IMR-90 (cell line): ENCODE measurements around the gene PRKCB. TPM values are rescaled to one million over a fixed set of nuclear protein-coding genes. Genes with fewer than 3 reads are reported as not detected.

Source experiments
- ATAC-seq: fragments of 200-7000 bp; cut with Tn5 transposase; 2 replicates; pipeline ENCODE4 v1.9.1; 2020; ENCODE audit warnings: low read depth, mild to moderate bottlenecking, moderate library complexity
- BruUV-seq: library from RNA; stranded (reverse); fragments of 400-500 nt; replicated peaks from 2 replicates; lab custom pipeline; 2021; lab: Mats Ljungman, UMichigan
- CTCF ChIA-PET: fragments of 300-600 bp; formaldehyde crosslinking; extraction: SDS; loops from one replicate; lab custom pipeline; 2021; ENCODE audit warnings: antibody characterized with exemption; lab: Yijun Ruan, JAX
- POLR2A ChIA-PET: fragments of 300-600 bp; sonication (Branson Sonifier 250); formaldehyde crosslinking; loops from one replicate; lab custom pipeline; 2022; ENCODE audit warnings: antibody characterized with exemption; ENCODE audit not compliant: unreplicated experiment; lab: Charles Lee
- DNase-seq: peaks from one replicate; pipeline ENCODE4 v3.0.0; 2013
- H2AFZ ChIP-seq: replicated peaks from 2 replicates; pipeline ENCODE3; 2013; ENCODE audit warnings: low read length, mild to moderate bottlenecking; ENCODE audit not compliant: poor library complexity
- H2AK5ac ChIP-seq: 2 replicates; pipeline ENCODE4 v1.6.1; 2013; ENCODE audit warnings: low read depth, low read length, inconsistent platforms
- H2AK9ac ChIP-seq: replicated peaks from 2 replicates; pipeline ENCODE3; 2013; ENCODE audit warnings: mild to moderate bottlenecking, low read depth, low read length, moderate library complexity; ENCODE audit not compliant: poor library complexity
- H2BK120ac ChIP-seq: 2 replicates; pipeline ENCODE4 v1.6.1; 2013; ENCODE audit warnings: low read depth, low read length, inconsistent platforms
- H2BK15ac ChIP-seq: 3 replicates; pipeline ENCODE4 v1.6.1; 2013; ENCODE audit warnings: low read depth, low read length, inconsistent platforms
- H2BK20ac ChIP-seq: 2 replicates; pipeline ENCODE4 v1.6.1; 2013; ENCODE audit warnings: low read depth, mild to moderate bottlenecking, inconsistent platforms, low read length, moderate library complexity
- H2BK5ac ChIP-seq: 2 replicates; pipeline ENCODE4 v1.6.1; 2013; ENCODE audit warnings: mild to moderate bottlenecking, low read depth, low read length, inconsistent platforms; ENCODE audit not compliant: poor library complexity, severe bottlenecking
- H3K14ac ChIP-seq: replicated peaks from 2 replicates; pipeline ENCODE4 v1.6.1; 2013; ENCODE audit warnings: low read depth, low read length, inconsistent platforms
- H3K18ac ChIP-seq: 2 replicates; pipeline ENCODE4 v1.6.1; 2013; ENCODE audit warnings: low read depth, low read length, control low read depth
- H3K23ac ChIP-seq: 2 replicates; pipeline ENCODE4 v1.6.1; 2013; ENCODE audit warnings: low read depth, low read length, inconsistent platforms
- H3K27ac ChIP-seq: 2 replicates; pipeline ENCODE4 v1.5.1; 2013; ENCODE audit warnings: mild to moderate bottlenecking, control low read depth, low read length; ENCODE audit not compliant: insufficient read depth
- H3K27me3 ChIP-seq: 2 replicates; pipeline ENCODE4 v1.6.1; 2013; ENCODE audit warnings: low read length; ENCODE audit not compliant: control insufficient read depth, insufficient read depth
- H3K36me3 ChIP-seq: 2 replicates; pipeline ENCODE4 v1.6.1; 2013; ENCODE audit warnings: low read length, mixed read lengths; ENCODE audit not compliant: control insufficient read depth, insufficient read depth
- H3K4ac ChIP-seq: 2 replicates; pipeline ENCODE4 v1.6.1; 2013; ENCODE audit warnings: low read depth, low read length, inconsistent platforms
- H3K4me1 ChIP-seq: 2 replicates; pipeline ENCODE4 v1.6.1; 2013; ENCODE audit warnings: low read length, mixed read lengths; ENCODE audit not compliant: control insufficient read depth, insufficient read depth
- H3K4me2 ChIP-seq: 2 replicates; pipeline ENCODE4 v1.6.1; 2013; ENCODE audit warnings: low read depth, mild to moderate bottlenecking, control low read depth, low read length, moderate library complexity
- H3K4me3 ChIP-seq: 2 replicates; pipeline ENCODE4 v1.5.1; 2013; ENCODE audit warnings: low read depth, mild to moderate bottlenecking, control low read depth, low read length, moderate library complexity; ENCODE audit not compliant: insufficient read depth
- H3K56ac ChIP-seq: 2 replicates; pipeline ENCODE4 v1.6.1; 2013; ENCODE audit warnings: low read length, inconsistent platforms; ENCODE audit not compliant: insufficient read depth; ENCODE audit errors: extremely low read depth
- H3K79me1 ChIP-seq, 2 experiments: 2 replicates each; pipeline ENCODE4 v1.6.1; 2013; ENCODE audit warnings: low read length in 2 of 2, inconsistent platforms in 1 of 2, low read depth in 1 of 2
- H3K9ac ChIP-seq: 2 replicates; pipeline ENCODE4 v1.6.1; 2013; ENCODE audit warnings: low read depth, low read length, control low read depth
- H3K9me1 ChIP-seq: 2 replicates; pipeline ENCODE4 v1.6.1; 2013; ENCODE audit warnings: low read length, inconsistent platforms; ENCODE audit not compliant: insufficient read depth
- H3K9me3 ChIP-seq: 2 replicates; pipeline ENCODE4 v1.6.1; 2013; ENCODE audit warnings: low read length; ENCODE audit not compliant: control insufficient read depth, insufficient read depth
- H4K20me1 ChIP-seq: 2 replicates; pipeline ENCODE4 v1.6.1; 2013; ENCODE audit warnings: low read length, inconsistent platforms; ENCODE audit not compliant: insufficient read depth
- H4K5ac ChIP-seq: 2 replicates; pipeline ENCODE4 v1.6.1; 2013; ENCODE audit warnings: mild to moderate bottlenecking, low read depth, low read length, control low read depth
- H4K8ac ChIP-seq, 2 experiments: 2 replicates each; pipeline ENCODE4 v1.6.1; 2013; ENCODE audit warnings: low read depth in 2 of 2, low read length in 2 of 2, control low read depth in 1 of 2, inconsistent platforms in 1 of 2
- H4K91ac ChIP-seq: 2 replicates; pipeline ENCODE4 v1.6.1; 2013; ENCODE audit warnings: low read depth, low read length, inconsistent platforms; ENCODE audit not compliant: insufficient read depth
- BHLHE40 ChIP-seq: fragments of 150-350 bp; IDR thresholded peaks from 2 replicates; pipeline ENCODE4 v1.6.1; 2016; ENCODE audit warnings: mild to moderate bottlenecking, low read depth, low read length
- CEBPB ChIP-seq: IDR thresholded peaks from 2 replicates; pipeline ENCODE4 v1.6.1; 2012; ENCODE audit warnings: low read depth, low read length, improper control_type of control experiment
- CHD1 ChIP-seq: IDR thresholded peaks from 2 replicates; pipeline ENCODE4 v1.6.1; 2012; ENCODE audit warnings: low read depth, low read length, improper control_type of control experiment
- MAFK ChIP-seq: IDR thresholded peaks from 2 replicates; pipeline ENCODE4 v1.6.1; 2012; ENCODE audit warnings: low read depth, low read length, improper control_type of control experiment
- MAZ ChIP-seq: IDR thresholded peaks from 2 replicates; pipeline ENCODE4 v1.6.1; 2012; ENCODE audit warnings: low read depth, mild to moderate bottlenecking, low read length, improper control_type of control experiment, moderate library complexity, borderline replicate concordance
- MXI1 ChIP-seq: IDR thresholded peaks from 2 replicates; pipeline ENCODE4 v1.6.1; 2012; ENCODE audit warnings: low read depth, mild to moderate bottlenecking, low read length, moderate library complexity, borderline replicate concordance
- NFE2L2 ChIP-seq: fragments of 150-350 bp; IDR thresholded peaks from 2 replicates; pipeline ENCODE4 v1.6.1; 2016; ENCODE audit warnings: low read depth, mild to moderate bottlenecking, low read length
- POLR2A ChIP-seq: IDR thresholded peaks from 2 replicates; pipeline ENCODE4 v1.6.1; 2012; ENCODE audit warnings: mild to moderate bottlenecking, low read depth, low read length
- RCOR1 ChIP-seq: IDR thresholded peaks from 2 replicates; pipeline ENCODE4 v1.6.1; 2012; ENCODE audit warnings: mild to moderate bottlenecking, low read length, improper control_type of control experiment; ENCODE audit not compliant: insufficient replicate concordance
- RFX5 ChIP-seq: IDR thresholded peaks from 2 replicates; pipeline ENCODE4 v1.8.0; 2012; ENCODE audit warnings: low read depth, mild to moderate bottlenecking, low read length, moderate library complexity
- SMC3 ChIP-seq: fragments of 150-350 bp; IDR thresholded peaks from 2 replicates; pipeline ENCODE4 v1.6.1; 2016; ENCODE audit warnings: low read depth, mild to moderate bottlenecking, antibody characterized with exemption, low read length, moderate library complexity
- WGBS, 2 experiments: methylation state at CpG; one replicate each; pipeline versions ENCODE4 v1.1.5 to v1.1.7; 2013; ENCODE audit warnings: missing lambda C conversion rate in 2 of 2; ENCODE audit not compliant: insufficient read length in 1 of 2; ENCODE audit errors: extremely low coverage in 2 of 2; 5-methylcytosine and 5-hydroxymethylcytosine counted together
- dilution Hi-C: fragments of 300-500 bp; cut with HindIII; formaldehyde crosslinking; loops from one replicate; pipeline ENCODE4 v1.14.3; 2018; ENCODE audit warnings: low sequenced_read_pairs; ENCODE audit not compliant: unreplicated experiment
- in situ Hi-C: fragments of 300-500 bp; cut with MboI; formaldehyde crosslinking; loops from 3 replicates; pipeline ENCODE4 v1.14.3; 2019; ENCODE audit warnings: low sequenced_read_pairs, inconsistent platforms, mixed read lengths
- intact Hi-C: fragments of 100-400 bp; cut with micrococcal nuclease; formaldehyde crosslinking; loops from 2 replicates; pipeline ENCODE4 v1.10.0; 2022
- polyA plus RNA-seq, 3 experiments: library from polyadenylated mRNA; depleted of rRNA; stranded (reverse); fragments of >200 nt; gene quantifications; 2 replicates each; pipeline ENCODE4 v1.2.3, GENCODE V29; 2012; ENCODE audit warnings: low replicate concordance in 1 of 3
- total RNA-seq: library from RNA; depleted of rRNA; stranded (reverse); fragments of >200 nt; gene quantifications from 2 replicates; pipeline ENCODE4 v1.2.3, GENCODE V29; 2012
- TF ChIP-seq, protein P1 (sequence below): fragments of 150-350 bp; IDR thresholded peaks from 2 replicates; pipeline ENCODE4 v1.6.1; 2017; ENCODE audit warnings: mild to moderate bottlenecking, antibody characterized with exemption, low read length, low read depth
- TF ChIP-seq, protein P2 (sequence below): fragments of 150-350 bp; IDR thresholded peaks from 2 replicates; pipeline ENCODE4 v1.6.1; 2016; ENCODE audit warnings: low read depth, mild to moderate bottlenecking, low read length, moderate library complexity, borderline replicate concordance
- TF ChIP-seq, protein P3 (sequence below): conservative IDR thresholded peaks from 2 replicates; pipeline ENCODE4 v1.5.1; 2012; ENCODE audit warnings: mild to moderate bottlenecking, low read depth, low read length, improper control_type of control experiment

PRKCB gene
- total and polyA plus RNA-seq, 2 of the 4 experiments (the other 2 are of a cell fraction) = under 0.01 TPM; not detected in 1

DNA sequence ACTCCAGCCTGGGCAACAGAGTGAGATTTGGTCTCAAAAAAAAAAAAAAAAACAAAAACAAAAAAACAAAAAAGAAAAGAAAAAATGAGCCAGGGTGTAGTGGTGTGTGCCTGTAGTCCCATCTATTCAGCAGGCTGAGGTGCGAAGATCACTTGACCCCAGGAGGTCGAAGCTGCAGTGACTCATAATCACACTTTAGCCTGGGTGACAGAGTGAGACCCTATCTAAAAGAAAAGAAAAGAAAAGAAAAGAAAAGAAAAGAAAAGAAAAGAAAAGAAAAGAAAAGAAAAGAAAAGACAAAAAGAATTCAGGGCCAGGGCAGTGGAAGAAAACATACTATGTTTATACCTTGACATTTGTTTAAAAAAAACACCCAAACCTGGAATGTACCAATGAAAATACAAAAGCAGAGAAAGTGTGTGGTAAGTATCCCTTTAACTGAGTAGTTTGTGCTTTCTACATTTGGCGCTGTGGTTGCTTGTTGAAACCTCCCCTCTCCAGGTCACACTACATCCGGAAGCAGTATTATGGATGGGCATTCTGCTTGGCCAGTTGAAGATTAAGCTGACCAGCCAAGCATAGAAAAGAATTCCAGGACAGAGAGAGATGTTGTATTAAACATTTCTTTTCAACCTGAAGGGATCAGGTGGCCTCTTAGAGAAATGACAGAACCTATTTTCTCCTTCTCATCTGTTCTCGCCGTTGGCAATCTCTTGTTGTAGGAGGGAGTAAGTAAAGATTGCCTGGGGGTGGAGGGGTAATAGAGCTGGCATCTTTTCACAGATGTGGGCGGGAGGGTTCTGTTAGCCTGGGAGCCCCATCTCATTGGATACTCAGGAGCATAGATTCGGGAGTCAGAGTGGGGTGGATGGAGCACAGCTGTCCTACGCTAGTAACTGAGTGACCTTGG, 12.1 kb upstream of the PRKCB start:
- Histone ChIP-seq H4K5ac (no peak overlapping the region), H2AK9ac (no peak overlapping the region), H3K36me3 (no peaks in the 10 kb centered on the region), H3K14ac (no peak overlapping the region), H2AK5ac (no peak overlapping the region), H3K27me3 (no peaks in the 10 kb centered on the region), H2BK120ac (no peak overlapping the region), H3K9me1 (no peaks in the 10 kb centered on the region), H2BK5ac (no peak overlapping the region), H4K91ac (no peak overlapping the region), H3K9me3 (no peaks in the 10 kb centered on the region), H2BK15ac (no peak overlapping the region), H3K4me1 (no peaks in the 10 kb centered on the region), H4K8ac (no peak overlapping the region), H3K56ac (no peak overlapping the region), H2AFZ (no peak overlapping the region), H3K18ac (no peak overlapping the region), H3K79me1 (no peaks in the 10 kb centered on the region), H2BK20ac (no peak overlapping the region), H3K27ac (no peak overlapping the region), H3K9ac (no peak overlapping the region), H4K20me1 (no peaks in the 10 kb centered on the region), H3K23ac (no peak overlapping the region), H3K4me3 (no peak overlapping the region), H3K4me2 (no peak overlapping the region), H3K4ac (no peak overlapping the region)
- DNase-seq = no peak
- CTCF ChIA-PET = interaction anchor here (0.6 kb wide), 1 partner anchor 9 kb away, joined by 3 read pairs; no protein-coding TSS in a partner anchor
- POLR2A ChIA-PET = no interaction called here
- in situ Hi-C loops (no loop called here), dilution Hi-C loops (no loop called here), intact Hi-C loops (no loop called here)
- TF ChIP-seq BHLHE40 (no peak), MAFK (no peak), MXI1 (no peak), MAZ (no peak), CHD1 (no peak), POLR2A (no peak), RFX5 (no peak), RCOR1 (no peak), NFE2L2 (no peak), CEBPB (no peak), SMC3 (no peak)
- TF ChIP-seq, protein P1, sequence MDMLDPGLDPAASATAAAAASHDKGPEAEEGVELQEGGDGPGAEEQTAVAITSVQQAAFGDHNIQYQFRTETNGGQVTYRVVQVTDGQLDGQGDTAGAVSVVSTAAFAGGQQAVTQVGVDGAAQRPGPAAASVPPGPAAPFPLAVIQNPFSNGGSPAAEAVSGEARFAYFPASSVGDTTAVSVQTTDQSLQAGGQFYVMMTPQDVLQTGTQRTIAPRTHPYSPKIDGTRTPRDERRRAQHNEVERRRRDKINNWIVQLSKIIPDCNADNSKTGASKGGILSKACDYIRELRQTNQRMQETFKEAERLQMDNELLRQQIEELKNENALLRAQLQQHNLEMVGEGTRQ = no peak
- TF ChIP-seq, protein P2, sequence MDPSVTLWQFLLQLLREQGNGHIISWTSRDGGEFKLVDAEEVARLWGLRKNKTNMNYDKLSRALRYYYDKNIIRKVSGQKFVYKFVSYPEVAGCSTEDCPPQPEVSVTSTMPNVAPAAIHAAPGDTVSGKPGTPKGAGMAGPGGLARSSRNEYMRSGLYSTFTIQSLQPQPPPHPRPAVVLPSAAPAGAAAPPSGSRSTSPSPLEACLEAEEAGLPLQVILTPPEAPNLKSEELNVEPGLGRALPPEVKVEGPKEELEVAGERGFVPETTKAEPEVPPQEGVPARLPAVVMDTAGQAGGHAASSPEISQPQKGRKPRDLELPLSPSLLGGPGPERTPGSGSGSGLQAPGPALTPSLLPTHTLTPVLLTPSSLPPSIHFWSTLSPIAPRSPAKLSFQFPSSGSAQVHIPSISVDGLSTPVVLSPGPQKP = no peak
- TF ChIP-seq, protein P3, sequence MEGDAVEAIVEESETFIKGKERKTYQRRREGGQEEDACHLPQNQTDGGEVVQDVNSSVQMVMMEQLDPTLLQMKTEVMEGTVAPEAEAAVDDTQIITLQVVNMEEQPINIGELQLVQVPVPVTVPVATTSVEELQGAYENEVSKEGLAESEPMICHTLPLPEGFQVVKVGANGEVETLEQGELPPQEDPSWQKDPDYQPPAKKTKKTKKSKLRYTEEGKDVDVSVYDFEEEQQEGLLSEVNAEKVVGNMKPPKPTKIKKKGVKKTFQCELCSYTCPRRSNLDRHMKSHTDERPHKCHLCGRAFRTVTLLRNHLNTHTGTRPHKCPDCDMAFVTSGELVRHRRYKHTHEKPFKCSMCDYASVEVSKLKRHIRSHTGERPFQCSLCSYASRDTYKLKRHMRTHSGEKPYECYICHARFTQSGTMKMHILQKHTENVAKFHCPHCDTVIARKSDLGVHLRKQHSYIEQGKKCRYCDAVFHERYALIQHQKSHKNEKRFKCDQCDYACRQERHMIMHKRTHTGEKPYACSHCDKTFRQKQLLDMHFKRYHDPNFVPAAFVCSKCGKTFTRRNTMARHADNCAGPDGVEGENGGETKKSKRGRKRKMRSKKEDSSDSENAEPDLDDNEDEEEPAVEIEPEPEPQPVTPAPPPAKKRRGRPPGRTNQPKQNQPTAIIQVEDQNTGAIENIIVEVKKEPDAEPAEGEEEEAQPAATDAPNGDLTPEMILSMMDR = no peak
- no TSS peak for BruUV-seq
- no peak for ATAC-seq
- WGBS, 2 experiments = 33% methylated on average over 2 of the region's 9 CpGs; no CpG with 5 or more reads in 1 of the 2 experiments
